Ishikawa (cell line): Measurements from ENCODE around the gene PINK1.

ENCODE experiments used
- EP300 ChIP-seq: IDR thresholded peaks from 2 replicates; pipeline ENCODE4 v1.6.1; 2012; ENCODE audit warnings: borderline replicate concordance
- RAD21 ChIP-seq: IDR thresholded peaks from 2 replicates; pipeline ENCODE4 v1.6.1; 2012; ENCODE audit warnings: low read depth
- TAF1 ChIP-seq: IDR thresholded peaks from 2 replicates; pipeline ENCODE4 v1.6.1; 2012; ENCODE audit warnings: low read depth, mild to moderate bottlenecking
- TCF12 ChIP-seq: IDR thresholded peaks from 2 replicates; pipeline ENCODE4 v1.6.1; 2012; ENCODE audit warnings: low read depth
- TEAD4 ChIP-seq: IDR thresholded peaks from 2 replicates; pipeline ENCODE4 v1.6.1; 2012
- YY1 ChIP-seq: IDR thresholded peaks from 2 replicates; pipeline ENCODE4 v1.6.1; 2012; ENCODE audit warnings: low read depth
- TF ChIP-seq, protein P1 (sequence below): IDR thresholded peaks from 2 replicates; pipeline ENCODE4 v1.6.1; 2012
- TF ChIP-seq, protein P2 (sequence below): IDR thresholded peaks from 2 replicates; pipeline ENCODE4 v1.6.1; 2012; ENCODE audit warnings: low read depth, mild to moderate bottlenecking

DNA sequence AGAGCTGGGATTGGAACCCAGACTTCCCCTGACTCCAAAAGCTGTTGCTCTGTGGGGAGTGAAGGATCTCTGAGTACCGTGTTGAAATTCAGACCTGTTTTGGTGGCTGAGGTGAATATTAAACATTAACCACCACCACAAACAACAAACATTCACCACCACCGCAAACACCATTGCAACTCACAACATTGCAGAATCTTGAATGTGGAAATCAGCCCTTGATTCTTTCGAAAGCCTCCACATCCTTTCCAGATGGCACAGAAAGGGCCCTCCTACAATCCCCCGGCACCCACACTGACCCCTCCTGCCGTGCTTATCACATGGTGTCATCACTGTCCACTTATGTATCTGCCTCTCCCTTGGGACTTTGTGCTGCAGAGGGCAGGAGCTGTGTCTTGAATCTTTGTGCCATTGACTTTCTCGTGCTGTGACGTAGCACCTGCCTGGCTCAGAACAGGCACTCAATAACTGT is 42.9 kb upstream of the PINK1 start:
- TF ChIP-seq, protein P1, sequence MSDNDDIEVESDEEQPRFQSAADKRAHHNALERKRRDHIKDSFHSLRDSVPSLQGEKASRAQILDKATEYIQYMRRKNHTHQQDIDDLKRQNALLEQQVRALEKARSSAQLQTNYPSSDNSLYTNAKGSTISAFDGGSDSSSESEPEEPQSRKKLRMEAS, result no peak
- TF ChIP-seq RAD21, result no peak
- no peak for TF ChIP-seq YY1
- TF ChIP-seq, protein P2, sequence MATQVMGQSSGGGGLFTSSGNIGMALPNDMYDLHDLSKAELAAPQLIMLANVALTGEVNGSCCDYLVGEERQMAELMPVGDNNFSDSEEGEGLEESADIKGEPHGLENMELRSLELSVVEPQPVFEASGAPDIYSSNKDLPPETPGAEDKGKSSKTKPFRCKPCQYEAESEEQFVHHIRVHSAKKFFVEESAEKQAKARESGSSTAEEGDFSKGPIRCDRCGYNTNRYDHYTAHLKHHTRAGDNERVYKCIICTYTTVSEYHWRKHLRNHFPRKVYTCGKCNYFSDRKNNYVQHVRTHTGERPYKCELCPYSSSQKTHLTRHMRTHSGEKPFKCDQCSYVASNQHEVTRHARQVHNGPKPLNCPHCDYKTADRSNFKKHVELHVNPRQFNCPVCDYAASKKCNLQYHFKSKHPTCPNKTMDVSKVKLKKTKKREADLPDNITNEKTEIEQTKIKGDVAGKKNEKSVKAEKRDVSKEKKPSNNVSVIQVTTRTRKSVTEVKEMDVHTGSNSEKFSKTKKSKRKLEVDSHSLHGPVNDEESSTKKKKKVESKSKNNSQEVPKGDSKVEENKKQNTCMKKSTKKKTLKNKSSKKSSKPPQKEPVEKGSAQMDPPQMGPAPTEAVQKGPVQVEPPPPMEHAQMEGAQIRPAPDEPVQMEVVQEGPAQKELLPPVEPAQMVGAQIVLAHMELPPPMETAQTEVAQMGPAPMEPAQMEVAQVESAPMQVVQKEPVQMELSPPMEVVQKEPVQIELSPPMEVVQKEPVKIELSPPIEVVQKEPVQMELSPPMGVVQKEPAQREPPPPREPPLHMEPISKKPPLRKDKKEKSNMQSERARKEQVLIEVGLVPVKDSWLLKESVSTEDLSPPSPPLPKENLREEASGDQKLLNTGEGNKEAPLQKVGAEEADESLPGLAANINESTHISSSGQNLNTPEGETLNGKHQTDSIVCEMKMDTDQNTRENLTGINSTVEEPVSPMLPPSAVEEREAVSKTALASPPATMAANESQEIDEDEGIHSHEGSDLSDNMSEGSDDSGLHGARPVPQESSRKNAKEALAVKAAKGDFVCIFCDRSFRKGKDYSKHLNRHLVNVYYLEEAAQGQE, result no peak
- no peak for TF ChIP-seq TEAD4
- TF ChIP-seq TAF1, result no peak
- no peak for TF ChIP-seq EP300
- TF ChIP-seq TCF12, result no peak
